ENCODE measurements around the gene NEK7. TPM values are rescaled to one million over a fixed set of nuclear protein-coding genes. Genes with fewer than 3 reads are reported as not detected.

Gene NEK7
- total and polyA plus RNA-seq, 9 donors, result 25.0 to 87.0 (median 61.3) TPM

- H3K27ac ChIP-seq, result no peak overlapping the region
- no peaks in the 10 kb centered on the region for H3K27me3 ChIP-seq
- H3K36me3 ChIP-seq, result no peaks in the 10 kb centered on the region
- no peak overlapping the region for H3K4me3 ChIP-seq
- H3K4me1 ChIP-seq (ENCODE audit: insufficient read depth), result peaks cover 25% of the 10 kb centered on the region
- H3K9me3 ChIP-seq, result no peaks in the 10 kb centered on the region
- intact Hi-C loops (cut with DNase I), result no loop called here
- TF ChIP-seq EP300 (IDR thresholded peaks at IDR 0.05) (no peak), CTCF (IDR thresholded peaks at IDR 0.05) (no peak), POLR2A (IDR thresholded peaks at IDR 0.05) (no peak)
- WGBS, 3 donors, result 73 to 76% (median 75%) methylated on average over 5 of the region's 5 CpGs
- DNase-seq, result no peak
Measured at GRCh38 chr1:198165927-198166647, 9.3 kb downstream of the NEK7 start.

- no peak overlapping the region for H3K4me3 ChIP-seq
- intact Hi-C loops (cut with DNase I), result no loop called here
- no peaks in the 10 kb centered on the region for H3K36me3 ChIP-seq
- H3K27me3 ChIP-seq, result no peaks in the 10 kb centered on the region
- peaks cover 26% of the 10 kb centered on the region for H3K4me1 ChIP-seq (ENCODE audit: insufficient read depth)
- WGBS, 3 donors, result 89 to 97% (median 96%) methylated on average over 2 of the region's 2 CpGs
- H3K9me3 ChIP-seq, result no peaks in the 10 kb centered on the region
- TF ChIP-seq POLR2A (IDR thresholded peaks at IDR 0.05) (no peak), EP300 (IDR thresholded peaks at IDR 0.05) (no peak), CTCF (IDR thresholded peaks at IDR 0.05) (no peak)
- no peak overlapping the region for H3K27ac ChIP-seq
- no peak for DNase-seq
Measured at GRCh38 chr1:198166900-198167299, 10.1 kb downstream of the NEK7 start.

GRCh38 chr1:198167436-198167934 is 10.7 kb downstream of the NEK7 start:
- H3K4me1 ChIP-seq (ENCODE audit: insufficient read depth), result peaks cover 22% of the 10 kb centered on the region
- TF ChIP-seq EP300 (IDR thresholded peaks at IDR 0.05), result no peak
- no peak for TF ChIP-seq POLR2A (IDR thresholded peaks at IDR 0.05)
- 44 to 58% (median 53%) methylated on average over 3 of the region's 3 CpGs for WGBS, 3 donors

GRCh38 chr1:198168227-198168626 is 11.4 kb downstream of the NEK7 start:
- intact Hi-C loops (cut with DNase I), result no loop called here
- no peaks in the 10 kb centered on the region for H3K27me3 ChIP-seq
- no peak overlapping the region for H3K4me3 ChIP-seq
- H3K36me3 ChIP-seq, result no peaks in the 10 kb centered on the region
- WGBS, 3 donors, result 45 to 57% (median 47%) methylated on average over 3 of the region's 3 CpGs
- TF ChIP-seq POLR2A (IDR thresholded peaks at IDR 0.05), result no peak
- no peak for TF ChIP-seq CTCF (IDR thresholded peaks at IDR 0.05)
- no peak for TF ChIP-seq EP300 (IDR thresholded peaks at IDR 0.05)
- H3K27ac ChIP-seq, result no peak overlapping the region
- no peaks in the 10 kb centered on the region for H3K9me3 ChIP-seq
- H3K4me1 ChIP-seq (ENCODE audit: insufficient read depth), result peaks cover 25% of the 10 kb centered on the region
- no peak for DNase-seq

More at GRCh38 chr1:198167436-198167934, 10.7 kb downstream of the NEK7 start:
- no peak overlapping the region for H3K4me3 ChIP-seq
- no peaks in the 10 kb centered on the region for H3K36me3 ChIP-seq
- no peak for DNase-seq
- intact Hi-C loops (cut with DNase I), result no loop called here
- H3K9me3 ChIP-seq, result no peaks in the 10 kb centered on the region
- no peak overlapping the region for H3K27ac ChIP-seq
- no peaks in the 10 kb centered on the region for H3K27me3 ChIP-seq

- intact Hi-C loops (cut with DNase I), result no loop called here
- DNase-seq, result no peak
Measured at GRCh38 chr1:198169672-198170071, 12.9 kb downstream of the NEK7 start.

More at GRCh38 chr1:198169672-198170071, 12.9 kb downstream of the NEK7 start:
- Histone ChIP-seq H3K9me3 (no peaks in the 10 kb centered on the region), H3K4me3 (no peak overlapping the region), H3K27ac (no peak overlapping the region), H3K27me3 (no peaks in the 10 kb centered on the region), H3K36me3 (no peaks in the 10 kb centered on the region), H3K4me1 (ENCODE audit: insufficient read depth) (peaks cover 27% of the 10 kb centered on the region)
- TF ChIP-seq POLR2A (IDR thresholded peaks at IDR 0.05), result no peak
- WGBS, 3 donors, result 83 to 89% (median 86%) methylated on average over 2 of the region's 2 CpGs

Measured in ovary (tissue), 9 donors.